Fibroblast of peridontal ligament (primary cell): ENCODE data around the gene CASR.
"Not testable (repeated sequence)": the region's sequence is repeated elsewhere in the genome, so short reads cannot be mapped to it uniquely, and the experiment has no call there.

Experiments used
- DNase-seq: peaks from one replicate; pipeline ENCODE4 v3.0.0-alpha.2; 2010; ENCODE audit errors: extremely low read depth

CASR gene

GRCh38 chr3:122183521-122183892 lies at the start of gene CASR:
TSS of gene CASR (plus strand) at chr3:122183668. CDS start at chr3:122254190, 70,522 bp downstream.
- DNase-seq, result no peak

GRCh38 chr3:122146466-122146865 lies 37.0 kb upstream of the CASR start:
- DNase-seq, result no peak

- no peak for DNase-seq
Measured at GRCh38 chr3:122148941-122149627, 34.4 kb upstream of the CASR start.

- DNase-seq, result no peak
Measured at GRCh38 chr3:122151480-122151879, 32.0 kb upstream of the CASR start.

GRCh38 chr3:122164983-122165382 lies 18.5 kb upstream of the CASR start:
- DNase-seq, result not testable (repeated sequence)

GRCh38 chr3:122167630-122168029 lies 15.8 kb upstream of the CASR start:
- no peak for DNase-seq

GRCh38 chr3:122168044-122168443 lies 15.4 kb upstream of the CASR start:
- DNase-seq, result no peak

- no peak for DNase-seq
Measured at GRCh38 chr3:122169911-122170310, 13.6 kb upstream of the CASR start.

- DNase-seq, result not testable (repeated sequence)
Measured at GRCh38 chr3:122171361-122171760, 12.1 kb upstream of the CASR start.

GRCh38 chr3:122178711-122179110 lies 4.8 kb upstream of the CASR start:
- no peak for DNase-seq

- DNase-seq, result no peak
Measured at GRCh38 chr3:122183893-122184590, 574 bp downstream of the CASR start.

- no peak for DNase-seq
Measured at GRCh38 chr3:122184591-122184929, 1.1 kb downstream of the CASR start.

- no peak for DNase-seq
Measured at GRCh38 chr3:122186372-122186771, 2.9 kb downstream of the CASR start.

GRCh38 chr3:122188737-122189136 lies 5.3 kb downstream of the CASR start:
- no peak for DNase-seq

- DNase-seq, result no peak
Measured at GRCh38 chr3:122189357-122189756, 5.9 kb downstream of the CASR start.

- no peak for DNase-seq
Measured at GRCh38 chr3:122190525-122190924, 7.1 kb downstream of the CASR start.

GRCh38 chr3:122198966-122199365 lies 15.5 kb downstream of the CASR start:
- no peak for DNase-seq

- no peak for DNase-seq
Measured at GRCh38 chr3:122199552-122199951, 16.1 kb downstream of the CASR start.

GRCh38 chr3:122200661-122201060 lies 17.2 kb downstream of the CASR start:
- peak; percentile 2 for DNase-seq

GRCh38 chr3:122201476-122201875 lies 18.0 kb downstream of the CASR start:
- DNase-seq, result not testable (repeated sequence)

- DNase-seq, result no peak
Measured at GRCh38 chr3:122208579-122208978, 25.1 kb downstream of the CASR start.

GRCh38 chr3:122213650-122214049 lies 30.2 kb downstream of the CASR start:
- no peak for DNase-seq

GRCh38 chr3:122214711-122215110 lies 31.2 kb downstream of the CASR start:
- no peak for DNase-seq
